Lower leg skin (tissue), 3 donors: ENCODE data around the gene UNC45A.

Experiments
- CTCF ChIP-seq, 3 donors: fragments of 450-650 bp; IDR thresholded peaks; one replicate each; pipeline ENCODE4 v1.5.1; 2016; ENCODE audit warnings: antibody characterized with exemption in 3 of 3, mild to moderate bottlenecking in 3 of 3, moderate library complexity in 2 of 3
- POLR2A ChIP-seq, 2 donors: fragments of 450-650 bp; IDR thresholded peaks; one replicate each; pipeline ENCODE4 v1.6.1; 2016 to 2017; ENCODE audit warnings: antibody characterized with exemption in 2 of 2, mild to moderate bottlenecking in 1 of 2, moderate library complexity in 1 of 2

DNA sequence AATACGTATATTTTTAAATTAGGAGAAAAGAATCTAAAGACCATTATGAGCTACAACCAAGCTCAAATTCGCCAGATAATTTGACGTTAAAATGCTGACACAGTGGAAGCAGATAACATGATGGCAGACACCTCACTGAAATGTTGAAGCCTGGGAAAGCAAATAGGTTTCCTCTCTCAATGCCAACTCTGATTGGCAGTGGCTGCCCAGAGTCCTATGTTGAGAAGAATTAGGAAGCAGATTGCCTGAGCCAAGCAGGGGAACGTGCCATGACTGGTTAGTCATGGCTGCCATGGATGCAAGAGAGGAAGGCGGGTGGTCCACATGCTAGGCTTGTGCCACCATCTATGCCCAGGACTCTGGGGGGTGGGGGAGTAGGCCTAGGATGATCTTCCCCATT is 3.2 kb downstream of the UNC45A start:
- TF ChIP-seq CTCF (IDR thresholded peaks at IDR 0.05) (no peak), POLR2A (IDR thresholded peaks at IDR 0.05) (no peak)
